HCT116 (cell line): Measurements from ENCODE around the gene SPDYE2B.
"Not testable (repeated sequence)": the region's sequence is repeated elsewhere in the genome, so short reads cannot be mapped to it uniquely, and the experiment has no call there.

Experiments used
- CTCF ChIP-seq, 3 experiments: fragments of 200-600 bp in 1 of 3; sonication (generic) in 1 of 3; IDR thresholded peaks in 2 of 3; conservative IDR thresholded peaks in 1 of 3; 2 replicates each; pipeline ENCODE4 v1.5.1; 2012 to 2017; ENCODE audit warnings: low read depth in 2 of 3, low read length in 2 of 3, antibody characterized with exemption in 1 of 3, borderline replicate concordance in 1 of 3, control low read depth in 1 of 3, mild to moderate bottlenecking in 1 of 3, mixed read lengths in 1 of 3, mixed run types in 1 of 3, moderate library complexity in 1 of 3; ENCODE audit not compliant: insufficient read depth in 1 of 3
- ELF1 ChIP-seq: IDR thresholded peaks from 2 replicates; pipeline ENCODE4 v1.6.1; 2012; ENCODE audit warnings: low read depth, borderline replicate concordance
- EZH2phosphoT487 ChIP-seq: fragments of 200-600 bp; IDR thresholded peaks from 2 replicates; pipeline ENCODE4 v1.6.1; 2018; ENCODE audit warnings: antibody characterized with exemption, borderline replicate concordance
- JUND ChIP-seq: IDR thresholded peaks from 2 replicates; pipeline ENCODE4 v1.6.1; 2012
- POLR2A ChIP-seq: IDR thresholded peaks from 2 replicates; pipeline ENCODE4 v1.7.0; 2011; ENCODE audit warnings: borderline replicate concordance; ENCODE audit not compliant: insufficient read depth, insufficient read length; ENCODE audit errors: extremely low read depth
- POLR2AphosphoS5 ChIP-seq: IDR thresholded peaks from 2 replicates; pipeline ENCODE4 v1.6.1; 2011; ENCODE audit warnings: mild to moderate bottlenecking, low read depth, low read length, moderate library complexity
- RAD21 ChIP-seq: IDR thresholded peaks from 2 replicates; pipeline ENCODE4 v1.6.1; 2012; ENCODE audit warnings: low read depth, mild to moderate bottlenecking
- SP1 ChIP-seq: IDR thresholded peaks from 2 replicates; pipeline ENCODE4 v1.6.1; 2012; ENCODE audit warnings: low read depth
- YY1 ChIP-seq: IDR thresholded peaks from 2 replicates; pipeline ENCODE4 v1.6.1; 2011; ENCODE audit warnings: low read length, low read depth, moderate library complexity, mild to moderate bottlenecking; ENCODE audit not compliant: insufficient replicate concordance; ENCODE audit errors: extremely low read depth
- ZFX ChIP-seq: fragments of 450-650 bp; IDR thresholded peaks from 2 replicates; pipeline ENCODE4 v1.6.1; 2017
- ZNF274 ChIP-seq: fragments of 200-500 bp; sonication (Bioruptor generic); IDR thresholded peaks from 2 replicates; pipeline ENCODE4 v1.6.1; 2014; ENCODE audit warnings: mild to moderate bottlenecking, low read depth, low read length, inconsistent platforms
- TF ChIP-seq, protein P1 (sequence below): IDR thresholded peaks from 2 replicates; pipeline ENCODE4 v1.6.1; 2012; ENCODE audit warnings: low read depth
- TF ChIP-seq, protein P2 (sequence below): IDR thresholded peaks from 2 replicates; pipeline ENCODE4 v1.6.1; 2012

GRCh38 chr7:102675545-102675944 lies 25.4 kb downstream of the SPDYE2B start:
- not testable (repeated sequence) for TF ChIP-seq POLR2A; CTCF (IDR thresholded peaks at IDR 0.05 in 2 of 3, conservative IDR thresholded peaks at IDR 0.05 in 1 of 3; ENCODE audit: borderline replicate concordance in 1 of 3, insufficient read depth in 1 of 3, low read depth in 2 of 3, low read length in 2 of 3); POLR2AphosphoS5; JUND; YY1; SP1; ELF1; ZFX; ZNF274; RAD21; EZH2phosphoT487
- TF ChIP-seq, protein P1, sequence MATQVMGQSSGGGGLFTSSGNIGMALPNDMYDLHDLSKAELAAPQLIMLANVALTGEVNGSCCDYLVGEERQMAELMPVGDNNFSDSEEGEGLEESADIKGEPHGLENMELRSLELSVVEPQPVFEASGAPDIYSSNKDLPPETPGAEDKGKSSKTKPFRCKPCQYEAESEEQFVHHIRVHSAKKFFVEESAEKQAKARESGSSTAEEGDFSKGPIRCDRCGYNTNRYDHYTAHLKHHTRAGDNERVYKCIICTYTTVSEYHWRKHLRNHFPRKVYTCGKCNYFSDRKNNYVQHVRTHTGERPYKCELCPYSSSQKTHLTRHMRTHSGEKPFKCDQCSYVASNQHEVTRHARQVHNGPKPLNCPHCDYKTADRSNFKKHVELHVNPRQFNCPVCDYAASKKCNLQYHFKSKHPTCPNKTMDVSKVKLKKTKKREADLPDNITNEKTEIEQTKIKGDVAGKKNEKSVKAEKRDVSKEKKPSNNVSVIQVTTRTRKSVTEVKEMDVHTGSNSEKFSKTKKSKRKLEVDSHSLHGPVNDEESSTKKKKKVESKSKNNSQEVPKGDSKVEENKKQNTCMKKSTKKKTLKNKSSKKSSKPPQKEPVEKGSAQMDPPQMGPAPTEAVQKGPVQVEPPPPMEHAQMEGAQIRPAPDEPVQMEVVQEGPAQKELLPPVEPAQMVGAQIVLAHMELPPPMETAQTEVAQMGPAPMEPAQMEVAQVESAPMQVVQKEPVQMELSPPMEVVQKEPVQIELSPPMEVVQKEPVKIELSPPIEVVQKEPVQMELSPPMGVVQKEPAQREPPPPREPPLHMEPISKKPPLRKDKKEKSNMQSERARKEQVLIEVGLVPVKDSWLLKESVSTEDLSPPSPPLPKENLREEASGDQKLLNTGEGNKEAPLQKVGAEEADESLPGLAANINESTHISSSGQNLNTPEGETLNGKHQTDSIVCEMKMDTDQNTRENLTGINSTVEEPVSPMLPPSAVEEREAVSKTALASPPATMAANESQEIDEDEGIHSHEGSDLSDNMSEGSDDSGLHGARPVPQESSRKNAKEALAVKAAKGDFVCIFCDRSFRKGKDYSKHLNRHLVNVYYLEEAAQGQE = not testable (repeated sequence)
- TF ChIP-seq, protein P2, sequence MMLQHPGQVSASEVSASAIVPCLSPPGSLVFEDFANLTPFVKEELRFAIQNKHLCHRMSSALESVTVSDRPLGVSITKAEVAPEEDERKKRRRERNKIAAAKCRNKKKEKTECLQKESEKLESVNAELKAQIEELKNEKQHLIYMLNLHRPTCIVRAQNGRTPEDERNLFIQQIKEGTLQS = not testable (repeated sequence)
